Airway epithelial cell (primary cell): ENCODE measurements around the gene ADK. TPM values are rescaled to one million over a fixed set of nuclear protein-coding genes. Genes with fewer than 3 reads are reported as not detected.

Experiments
- total RNA-seq: library from RNA; depleted of rRNA; stranded (reverse); fragments of >200 nt; gene quantifications from 2 replicates; pipeline ENCODE4 v1.2.3, GENCODE V29; 2015

Gene ADK
- 81.3 and 82.2 TPM in 2 replicates for total RNA-seq

DNA sequence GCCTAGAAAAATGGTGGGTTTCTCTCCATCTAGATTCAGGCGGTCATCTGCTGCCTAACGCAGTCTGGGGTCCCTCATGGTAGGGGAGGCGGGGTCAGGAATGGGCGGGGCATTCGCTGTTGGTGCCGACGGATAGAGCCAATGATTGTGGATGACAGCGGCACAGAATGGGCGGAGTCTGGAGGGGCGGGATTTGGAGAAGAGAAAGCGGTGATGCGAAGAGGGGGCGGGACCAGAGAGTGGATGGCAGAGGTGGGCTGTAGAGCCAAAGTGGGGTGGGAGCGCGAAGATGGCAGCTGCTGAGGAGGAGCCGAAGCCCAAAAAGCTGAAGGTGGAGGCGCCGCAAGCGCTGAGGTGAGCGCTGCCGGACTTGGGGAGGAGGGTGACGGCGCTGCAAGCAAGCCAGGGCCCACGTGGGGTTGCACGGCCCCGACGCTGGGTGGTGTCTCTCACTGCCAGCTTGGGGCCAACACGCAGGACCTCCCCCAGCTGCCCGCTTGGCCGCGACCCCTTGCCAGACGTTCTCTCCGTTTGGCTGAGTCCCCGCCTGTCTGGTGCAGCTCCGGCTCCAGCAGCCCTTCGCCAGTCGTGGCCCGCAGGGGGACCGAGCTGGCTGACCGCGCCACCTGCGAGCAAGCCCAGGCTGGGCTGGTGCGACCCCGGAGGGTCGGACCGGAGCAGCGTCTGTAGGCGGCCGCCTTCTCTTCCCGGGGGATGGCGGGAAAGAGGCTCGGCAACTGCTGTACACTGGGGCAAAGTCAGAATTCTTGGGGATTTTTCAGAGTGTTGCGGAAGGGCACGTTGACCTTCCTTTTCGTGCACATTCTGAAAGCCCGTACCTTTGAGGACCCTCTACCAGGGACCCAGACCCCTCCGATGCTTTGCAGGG, at the start of gene ADK:
ADK (plus strand) TSS at position 232 of the 889 bp plus-strand sequence; CDS start at position 290, 58 bp downstream.

DNA sequence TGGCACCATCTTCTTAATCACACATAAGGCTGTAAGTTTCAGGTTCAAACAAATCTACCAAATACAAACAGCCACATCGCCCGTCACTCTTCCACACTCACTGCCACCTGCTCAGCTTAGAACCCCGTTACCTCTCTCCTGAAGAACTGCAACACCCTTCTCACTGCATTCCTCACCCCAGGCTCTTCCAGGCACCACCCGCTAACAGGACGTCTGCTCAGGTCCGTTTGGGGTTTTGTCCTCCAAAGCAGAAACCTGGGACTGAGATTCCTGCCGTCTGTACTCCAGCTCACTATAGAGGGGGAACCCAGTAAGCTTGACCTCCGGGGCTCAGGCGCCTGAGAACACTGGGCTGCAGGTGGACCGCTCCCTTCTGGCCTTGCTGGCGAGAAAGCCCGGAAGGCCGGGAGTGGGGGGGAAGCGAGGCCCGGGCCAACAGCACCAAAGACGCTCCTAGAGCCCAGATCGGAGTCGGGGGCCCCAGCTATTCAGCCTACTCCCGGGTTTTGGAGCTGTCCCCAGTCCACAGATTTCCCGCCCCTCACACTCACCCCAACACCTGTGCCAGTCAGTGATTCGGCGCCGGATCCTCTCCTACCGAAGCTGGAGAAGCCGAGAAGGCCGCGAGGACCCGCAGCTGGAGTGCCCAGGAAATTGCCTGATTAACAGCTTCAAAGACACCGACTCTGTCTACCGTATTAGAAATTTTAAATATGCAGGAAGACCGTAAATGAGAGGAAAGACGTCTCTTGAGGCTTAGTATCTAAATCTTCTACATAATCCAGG, 624 bp upstream of the ADK start, which contains the start of gene AP3M1:
AP3M1 (minus strand) TSS at position 625 of the 786 bp plus-strand sequence. CDS start 12,449 bp downstream, outside the sequence.

Other genes starting within 250 kb of the ADK start
- gene PLAU, start 240.1 kb upstream of the ADK start, total RNA-seq = 167 and 177 TPM in 2 replicates
- 77.5 and 96.2 TPM in 2 replicates for gene VCL, start 153.1 kb upstream of the ADK start, total RNA-seq
- gene AP3M1, start 393 bp upstream of the ADK start, total RNA-seq = 25.8 and 30.3 TPM in 2 replicates